ENCODE measurements around the gene HIVEP1.
A peak's percentile ranks its signal among the peaks of the same experiment; 100 is the strongest.
"Not testable (repeated sequence)": the region's sequence is repeated elsewhere in the genome, so short reads cannot be mapped to it uniquely, and the experiment has no call there.

Gene HIVEP1

GRCh38 chr6:12176782-12177181 is 164.7 kb downstream of the HIVEP1 start:
- H3K36me3 Mint-ChIP-seq (ENCODE audit: low read depth); H3K4me1 Mint-ChIP-seq; H3K4me3 Mint-ChIP-seq; H3K9me3 Mint-ChIP-seq; H3K27me3 Mint-ChIP-seq; ATAC-seq; DNase-seq; H3K27ac Mint-ChIP-seq: not testable (repeated sequence)

GRCh38 chr6:12178521-12178920 is 166.4 kb downstream of the HIVEP1 start:
- Mint-ChIP-seq H3K4me3 (no peak overlapping the region), H3K36me3 (ENCODE audit: low read depth) (no peaks in the 10 kb centered on the region), H3K27ac (no peak overlapping the region), H3K27me3 (no peaks in the 10 kb centered on the region), H3K4me1 (no peaks in the 10 kb centered on the region), H3K9me3 (no peaks in the 10 kb centered on the region)
- DNase-seq, result no peak
- ATAC-seq, result no peak

GRCh38 chr6:12181481-12181880 is 169.4 kb downstream of the HIVEP1 start:
- H3K36me3 Mint-ChIP-seq (ENCODE audit: low read depth), result no peaks in the 10 kb centered on the region
- ATAC-seq, result no peak
- H3K27me3 Mint-ChIP-seq, result no peaks in the 10 kb centered on the region

DNA sequence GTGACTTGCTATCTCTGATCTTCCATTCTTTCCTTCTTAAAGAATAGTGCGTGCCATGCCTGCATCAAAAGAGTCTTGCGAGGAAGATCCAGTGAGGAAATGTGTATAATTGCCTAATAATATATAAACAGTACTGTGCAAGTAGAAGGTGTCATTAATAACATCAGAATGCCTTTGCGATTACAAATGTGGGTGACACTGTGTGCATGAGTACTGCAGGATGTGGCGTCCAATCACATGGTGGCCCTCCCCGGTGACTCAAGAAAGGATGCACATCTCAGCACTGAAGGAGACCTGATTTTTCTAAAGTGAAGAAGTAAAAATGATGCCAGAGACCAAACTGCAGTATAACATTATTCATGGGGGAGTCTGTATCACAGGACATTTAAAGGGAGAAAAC is 170.6 kb downstream of the HIVEP1 start:
- no peaks in the 10 kb centered on the region for H3K36me3 Mint-ChIP-seq (ENCODE audit: low read depth)
- H3K4me3 Mint-ChIP-seq, result no peak overlapping the region
- no peak overlapping the region for H3K27ac Mint-ChIP-seq
- ATAC-seq, result peak; percentile 46
- H3K9me3 Mint-ChIP-seq, result no peaks in the 10 kb centered on the region
- H3K4me1 Mint-ChIP-seq, result peaks cover 5% of the 10 kb centered on the region
- DNase-seq, result no peak
- no peaks in the 10 kb centered on the region for H3K27me3 Mint-ChIP-seq

More at GRCh38 chr6:12181481-12181880, 169.4 kb downstream of the HIVEP1 start:
- no peak overlapping the region for H3K27ac Mint-ChIP-seq
- H3K9me3 Mint-ChIP-seq, result no peaks in the 10 kb centered on the region
- H3K4me1 Mint-ChIP-seq, result peaks cover 5% of the 10 kb centered on the region
- no peak for DNase-seq
- no peak overlapping the region for H3K4me3 Mint-ChIP-seq

DNA sequence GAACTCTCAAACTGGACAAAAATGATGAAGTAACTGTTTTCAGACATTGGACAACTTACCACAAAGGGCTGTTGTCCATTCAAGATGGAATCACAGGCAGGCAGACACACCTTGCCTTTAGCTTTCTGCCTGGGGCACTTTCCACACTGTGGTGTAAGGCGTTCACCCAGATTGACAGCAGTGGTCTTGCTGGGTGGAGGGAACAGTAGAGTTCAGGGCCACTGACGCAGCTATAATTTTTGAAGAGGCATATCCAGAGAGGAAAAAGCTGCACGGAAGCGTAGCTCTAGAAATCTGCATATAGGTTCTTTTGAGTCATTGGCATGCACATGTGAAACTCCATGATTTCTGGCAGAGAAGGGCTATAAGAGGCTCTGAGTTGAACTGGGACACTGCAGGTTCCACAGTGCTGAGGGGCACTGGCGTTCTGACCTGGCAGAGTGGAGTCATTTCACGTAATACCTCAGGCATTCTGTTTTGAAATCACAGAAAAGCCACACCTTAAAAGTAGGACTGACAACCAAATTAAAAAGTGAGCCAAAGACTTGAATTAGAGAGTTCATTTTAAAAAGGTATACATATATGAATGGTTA is 173.1 kb downstream of the HIVEP1 start:
- Mint-ChIP-seq H3K27me3 (no peaks in the 10 kb centered on the region), H3K4me3 (no peak overlapping the region), H3K4me1 (peaks cover 5% of the 10 kb centered on the region), H3K27ac (no peak overlapping the region), H3K9me3 (no peaks in the 10 kb centered on the region), H3K36me3 (ENCODE audit: low read depth) (no peaks in the 10 kb centered on the region)
- DNase-seq (no peak), ATAC-seq (no peak)

DNA sequence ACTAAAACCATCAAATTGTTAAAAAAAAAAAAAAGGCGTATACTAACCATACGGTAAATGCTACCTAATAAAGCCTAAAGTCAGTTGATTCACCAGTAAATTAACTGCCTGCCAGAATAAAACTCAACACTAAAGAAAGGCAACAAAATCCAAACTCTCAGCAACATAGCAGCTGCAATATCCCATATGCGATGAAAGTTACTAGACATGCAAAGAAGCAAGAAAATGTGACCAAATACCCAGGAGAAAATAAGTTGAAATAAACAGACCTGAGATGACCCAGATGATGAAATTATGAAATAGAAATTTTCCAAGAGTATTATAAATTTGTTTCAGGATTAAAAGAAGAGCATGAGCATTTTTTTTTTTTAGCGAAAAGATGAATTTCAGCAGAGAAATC is 174.4 kb downstream of the HIVEP1 start:
- Mint-ChIP-seq H3K27ac (no peak overlapping the region), H3K27me3 (no peaks in the 10 kb centered on the region), H3K36me3 (ENCODE audit: low read depth) (no peaks in the 10 kb centered on the region), H3K9me3 (no peaks in the 10 kb centered on the region), H3K4me3 (no peak overlapping the region), H3K4me1 (peaks cover 5% of the 10 kb centered on the region)
- ATAC-seq (no peak), DNase-seq (no peak)

DNA sequence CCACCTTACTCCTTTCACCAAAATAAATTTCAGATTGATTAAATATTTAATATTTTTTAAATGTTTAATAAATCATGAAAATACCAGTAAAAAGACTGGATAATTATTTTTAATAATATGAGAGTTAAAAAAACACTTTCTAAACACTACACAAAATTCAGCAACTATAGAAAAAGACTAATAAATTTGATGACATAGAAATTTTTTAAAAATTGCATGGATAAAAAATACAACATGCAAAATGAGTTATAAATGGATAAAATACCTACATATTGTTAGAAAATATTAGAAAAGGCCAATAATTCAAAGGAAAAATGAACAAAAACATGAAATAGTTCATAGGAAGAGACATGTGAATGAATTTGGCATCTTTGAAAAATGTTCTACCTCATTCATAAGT is 177.0 kb downstream of the HIVEP1 start:
- H3K27ac Mint-ChIP-seq, result no peak overlapping the region
- H3K4me1 Mint-ChIP-seq, result peaks cover 5% of the 10 kb centered on the region
- ATAC-seq (no peak), DNase-seq (no peak)
- H3K27me3 Mint-ChIP-seq, result no peaks in the 10 kb centered on the region
- no peak overlapping the region for H3K4me3 Mint-ChIP-seq
- no peaks in the 10 kb centered on the region for H3K9me3 Mint-ChIP-seq
- H3K36me3 Mint-ChIP-seq (ENCODE audit: low read depth), result no peaks in the 10 kb centered on the region

- Mint-ChIP-seq H3K4me1 (no peaks in the 10 kb centered on the region), H3K27ac (no peak overlapping the region), H3K9me3 (no peaks in the 10 kb centered on the region), H3K4me3 (no peak overlapping the region), H3K27me3 (no peaks in the 10 kb centered on the region), H3K36me3 (ENCODE audit: low read depth) (no peaks in the 10 kb centered on the region)
- no peak for DNase-seq
- ATAC-seq, result no peak
Measured at GRCh38 chr6:12189661-12190060, 177.5 kb downstream of the HIVEP1 start.

DNA sequence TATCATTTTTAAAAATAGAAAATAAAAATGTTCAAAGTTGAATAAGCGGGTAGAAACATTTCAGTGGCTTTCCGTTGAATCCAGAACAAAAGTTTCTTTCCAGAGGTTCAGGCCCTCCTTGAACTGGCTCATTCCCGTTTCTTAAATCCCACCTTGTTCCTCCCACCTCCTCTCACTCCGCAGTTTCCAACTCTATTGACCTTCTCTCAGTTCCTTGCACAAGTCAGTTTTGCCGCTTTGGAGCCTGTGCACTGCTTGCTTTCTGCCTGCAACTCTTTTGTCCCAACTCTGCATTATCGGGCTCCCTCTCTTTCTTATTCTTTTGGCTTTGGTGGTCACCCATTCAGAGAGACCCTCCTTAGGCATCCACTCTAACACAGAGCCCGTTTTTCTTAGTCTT is 178.1 kb downstream of the HIVEP1 start:
- ATAC-seq (no peak), DNase-seq (no peak)
- Mint-ChIP-seq H3K36me3 (ENCODE audit: low read depth) (no peaks in the 10 kb centered on the region), H3K4me1 (no peaks in the 10 kb centered on the region), H3K9me3 (no peaks in the 10 kb centered on the region), H3K27ac (no peak overlapping the region), H3K27me3 (no peaks in the 10 kb centered on the region), H3K4me3 (no peak overlapping the region)

DNA sequence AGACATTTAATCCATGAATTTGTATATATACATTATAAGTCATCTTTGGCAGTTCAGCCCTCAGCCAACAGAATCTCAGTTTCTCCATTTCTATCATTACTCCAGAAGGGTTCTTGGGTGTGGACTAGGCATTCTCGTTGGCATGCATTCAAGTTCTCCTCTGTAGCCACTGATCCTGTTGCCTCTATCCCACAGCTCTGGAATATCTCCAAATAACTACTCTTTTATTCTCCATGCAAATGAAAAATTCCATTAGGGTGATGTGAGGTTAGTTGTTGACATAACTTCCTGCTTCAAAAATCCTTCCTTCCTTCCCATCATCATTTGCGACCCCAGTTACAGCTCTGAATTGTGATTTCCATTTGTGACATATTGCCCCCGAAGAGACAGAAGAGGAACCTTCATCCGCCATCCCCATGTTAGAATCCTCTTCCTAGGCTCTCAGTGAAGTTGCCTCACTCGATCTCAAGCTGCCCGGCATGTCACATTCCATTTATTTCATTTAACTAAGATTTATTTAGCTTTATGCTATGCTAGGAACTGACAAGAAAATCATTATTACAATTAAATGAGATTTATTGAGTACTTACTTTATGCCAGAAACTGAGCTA is 184.3 kb downstream of the HIVEP1 start:
- DNase-seq (no peak), ATAC-seq (no peak)
- Mint-ChIP-seq H3K27ac (no peak overlapping the region), H3K4me1 (no peaks in the 10 kb centered on the region), H3K4me3 (no peak overlapping the region), H3K36me3 (ENCODE audit: low read depth) (no peaks in the 10 kb centered on the region), H3K27me3 (no peaks in the 10 kb centered on the region), H3K9me3 (no peaks in the 10 kb centered on the region)

DNA sequence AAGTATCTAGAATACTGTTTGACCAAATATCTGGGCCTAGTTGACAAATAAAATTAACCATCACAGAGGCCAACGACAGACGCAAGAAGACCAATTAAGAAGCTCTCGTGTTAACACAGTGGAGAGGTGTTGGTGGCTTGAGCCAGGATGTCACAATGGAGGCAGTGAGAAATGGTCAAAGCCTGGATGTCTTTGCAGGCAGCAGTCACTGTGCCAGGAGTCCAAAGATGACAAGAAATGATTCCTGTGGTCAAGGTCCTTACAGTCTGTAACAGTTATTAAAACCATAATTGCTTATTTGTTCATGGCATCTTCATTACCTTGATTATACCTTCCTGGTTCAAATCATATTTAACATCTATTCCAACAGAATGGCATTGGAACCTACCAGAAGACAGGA is 186.7 kb downstream of the HIVEP1 start:
- no peaks in the 10 kb centered on the region for H3K9me3 Mint-ChIP-seq
- H3K36me3 Mint-ChIP-seq (ENCODE audit: low read depth), result no peaks in the 10 kb centered on the region
- H3K27ac Mint-ChIP-seq, result no peak overlapping the region

DNA sequence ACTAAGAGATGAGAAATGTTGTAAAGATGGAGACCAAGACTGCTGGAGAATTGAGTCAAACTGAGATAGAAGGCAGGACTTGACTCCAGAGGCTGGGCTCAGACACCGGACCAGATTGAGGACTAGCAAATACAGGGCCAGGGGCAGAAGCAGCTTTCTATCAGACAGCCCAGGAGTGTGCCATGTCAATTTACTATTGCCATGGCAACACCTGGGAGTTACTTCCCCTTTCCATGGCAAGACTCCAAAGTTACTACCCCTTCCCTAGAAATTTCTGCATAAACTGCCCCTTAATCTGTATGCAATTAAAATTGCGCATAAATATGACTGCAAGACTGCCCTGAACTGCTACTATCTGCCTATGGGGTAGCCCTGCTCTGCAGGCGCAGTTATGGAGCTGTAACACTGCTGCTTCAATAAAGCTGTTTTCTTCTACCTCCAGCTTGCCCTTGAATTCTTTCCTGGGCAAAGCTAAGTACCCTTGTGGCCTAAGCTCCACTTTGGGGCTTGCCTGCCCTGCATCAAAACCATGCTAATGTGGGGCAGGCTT is 188.0 kb downstream of the HIVEP1 start:
- peaks cover 5% of the 10 kb centered on the region for H3K27me3 Mint-ChIP-seq
- no peaks in the 10 kb centered on the region for H3K9me3 Mint-ChIP-seq
- no peaks in the 10 kb centered on the region for H3K4me1 Mint-ChIP-seq
- no peak overlapping the region for H3K4me3 Mint-ChIP-seq
- DNase-seq, result no peak
- no peaks in the 10 kb centered on the region for H3K36me3 Mint-ChIP-seq (ENCODE audit: low read depth)
- no peak for ATAC-seq
- no peak overlapping the region for H3K27ac Mint-ChIP-seq

More for the DNA sequence above, 186.7 kb downstream of the HIVEP1 start:
- H3K4me1 Mint-ChIP-seq, result no peaks in the 10 kb centered on the region
- no peak for DNase-seq
- H3K27me3 Mint-ChIP-seq, result no peaks in the 10 kb centered on the region
- no peak overlapping the region for H3K4me3 Mint-ChIP-seq
- ATAC-seq, result no peak

- H3K27me3 Mint-ChIP-seq, result peaks cover 5% of the 10 kb centered on the region
- DNase-seq, result no peak
- H3K4me1 Mint-ChIP-seq, result no peaks in the 10 kb centered on the region
- no peaks in the 10 kb centered on the region for H3K9me3 Mint-ChIP-seq
- H3K36me3 Mint-ChIP-seq (ENCODE audit: low read depth), result no peaks in the 10 kb centered on the region
- no peak overlapping the region for H3K4me3 Mint-ChIP-seq
- H3K27ac Mint-ChIP-seq, result no peak overlapping the region
- no peak for ATAC-seq
Measured at GRCh38 chr6:12200761-12201160, 188.6 kb downstream of the HIVEP1 start.

GRCh38 chr6:12203001-12203400 is 190.9 kb downstream of the HIVEP1 start:
- peaks cover 7% of the 10 kb centered on the region for H3K4me1 Mint-ChIP-seq
- ATAC-seq (no peak), DNase-seq (no peak)
- no peaks in the 10 kb centered on the region for H3K9me3 Mint-ChIP-seq
- no peak overlapping the region for H3K27ac Mint-ChIP-seq
- no peak overlapping the region for H3K4me3 Mint-ChIP-seq
- peaks cover 5% of the 10 kb centered on the region for H3K27me3 Mint-ChIP-seq
- H3K36me3 Mint-ChIP-seq (ENCODE audit: low read depth), result no peaks in the 10 kb centered on the region

DNA sequence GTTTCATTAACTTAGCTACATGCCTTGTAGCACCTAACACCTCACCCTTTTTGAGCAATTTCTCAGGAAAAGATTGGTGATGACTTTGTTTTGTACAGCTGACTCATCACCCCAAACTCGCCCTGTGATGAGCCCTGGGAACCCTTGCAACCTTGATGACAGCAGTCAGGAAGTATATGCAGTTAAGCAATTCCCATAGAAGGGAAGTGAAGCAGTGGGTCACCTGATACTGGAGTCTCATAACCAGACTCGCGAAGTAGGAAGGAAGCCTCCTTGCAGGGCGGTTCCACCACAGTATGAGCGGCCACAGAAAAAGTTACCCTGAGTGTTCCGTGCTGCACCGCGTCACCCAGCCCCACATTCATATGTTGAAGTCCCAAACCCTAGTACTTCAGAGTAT is 196.1 kb downstream of the HIVEP1 start:
- Mint-ChIP-seq H3K4me1 (peaks cover 13% of the 10 kb centered on the region), H3K27ac (no peak overlapping the region), H3K36me3 (ENCODE audit: low read depth) (no peaks in the 10 kb centered on the region), H3K9me3 (no peaks in the 10 kb centered on the region), H3K4me3 (no peak overlapping the region), H3K27me3 (peaks cover 5% of the 10 kb centered on the region)
- DNase-seq, result no peak
- peak; percentile 73 for ATAC-seq

Measured in activated naive CD8-positive, alpha-beta T cell treated with anti-CD3 and anti-CD28 coated beads, Interleukin-2, amount 50 U/mL, for 24 hours (primary cell).